Measurements from ENCODE around the gene EEF2K. TPM values are rescaled to one million over a fixed set of nuclear protein-coding genes. Genes with fewer than 3 reads are reported as not detected.

Gene EEF2K
- total RNA-seq, 1 experiment from 2014 or later = 31.8 TPM

DNA sequence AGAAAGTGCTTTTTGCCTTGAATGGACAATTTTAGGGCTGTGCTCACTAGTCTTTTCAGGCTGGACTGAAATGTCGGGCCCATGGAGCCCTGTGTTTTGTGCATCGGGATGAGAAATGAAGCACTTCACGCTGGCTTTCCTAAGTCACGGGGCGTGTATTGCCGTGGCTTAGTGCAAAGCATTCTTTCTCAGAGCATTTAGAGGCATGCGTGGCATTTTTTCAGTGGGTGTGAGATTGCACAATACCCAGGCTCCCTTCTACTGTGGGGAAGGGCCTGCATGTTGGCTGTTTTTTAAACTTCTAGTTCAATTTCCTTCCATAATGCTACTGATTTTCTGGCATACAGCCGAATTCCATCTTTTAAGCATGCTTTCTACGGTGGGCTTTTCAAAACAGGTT is 78.6 kb downstream of the EEF2K start:
- BruUV-seq (replicated peaks) = no TSS peak
- intact Hi-C loops (cut with micrococcal nuclease; ENCODE audit: unreplicated experiment) = no loop called here
- no peak overlapping the region for H3K4me3 Mint-ChIP-seq (ENCODE audit: low read depth, unreplicated experiment)
- H3K4me1 Mint-ChIP-seq (ENCODE audit: low read depth, unreplicated experiment) = no peaks in the 10 kb centered on the region
- no peaks in the 10 kb centered on the region for H3K9me3 Mint-ChIP-seq (ENCODE audit: low read depth, unreplicated experiment)
- CTCF ChIA-PET = no interaction called here
- no peaks in the 10 kb centered on the region for H3K27me3 Mint-ChIP-seq (ENCODE audit: unreplicated experiment)
- TF ChIP-seq, protein P1, sequence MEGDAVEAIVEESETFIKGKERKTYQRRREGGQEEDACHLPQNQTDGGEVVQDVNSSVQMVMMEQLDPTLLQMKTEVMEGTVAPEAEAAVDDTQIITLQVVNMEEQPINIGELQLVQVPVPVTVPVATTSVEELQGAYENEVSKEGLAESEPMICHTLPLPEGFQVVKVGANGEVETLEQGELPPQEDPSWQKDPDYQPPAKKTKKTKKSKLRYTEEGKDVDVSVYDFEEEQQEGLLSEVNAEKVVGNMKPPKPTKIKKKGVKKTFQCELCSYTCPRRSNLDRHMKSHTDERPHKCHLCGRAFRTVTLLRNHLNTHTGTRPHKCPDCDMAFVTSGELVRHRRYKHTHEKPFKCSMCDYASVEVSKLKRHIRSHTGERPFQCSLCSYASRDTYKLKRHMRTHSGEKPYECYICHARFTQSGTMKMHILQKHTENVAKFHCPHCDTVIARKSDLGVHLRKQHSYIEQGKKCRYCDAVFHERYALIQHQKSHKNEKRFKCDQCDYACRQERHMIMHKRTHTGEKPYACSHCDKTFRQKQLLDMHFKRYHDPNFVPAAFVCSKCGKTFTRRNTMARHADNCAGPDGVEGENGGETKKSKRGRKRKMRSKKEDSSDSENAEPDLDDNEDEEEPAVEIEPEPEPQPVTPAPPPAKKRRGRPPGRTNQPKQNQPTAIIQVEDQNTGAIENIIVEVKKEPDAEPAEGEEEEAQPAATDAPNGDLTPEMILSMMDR (IDR thresholded peaks at IDR 0.05; ENCODE audit: unreplicated experiment) = no peak
- peaks cover 37% of the 10 kb centered on the region for H3K36me3 Mint-ChIP-seq (ENCODE audit: insufficient read depth, unreplicated experiment)
- no peak overlapping the region for H3K27ac Mint-ChIP-seq (ENCODE audit: unreplicated experiment)
- DNase-seq = no peak

DNA sequence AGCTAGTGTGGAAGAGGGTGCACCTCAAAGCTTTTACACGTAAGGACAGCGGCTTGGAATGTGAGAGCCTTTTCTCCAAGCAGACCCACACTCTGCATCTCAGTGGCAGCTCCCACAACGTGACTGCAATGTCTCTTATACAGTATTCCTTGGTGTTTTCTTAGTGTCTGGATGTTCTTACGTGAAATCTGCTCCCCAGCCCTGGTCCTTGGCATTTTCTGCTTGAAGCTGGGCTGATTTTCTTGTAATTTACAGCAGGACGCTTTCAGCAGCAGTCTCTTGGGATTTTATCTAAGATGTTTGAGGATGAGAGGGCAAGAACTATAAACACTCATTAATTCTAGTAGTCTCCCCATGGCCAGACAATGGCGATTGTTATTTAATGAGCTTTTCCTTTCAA is 79.0 kb downstream of the EEF2K start:
- intact Hi-C loops (cut with micrococcal nuclease; ENCODE audit: unreplicated experiment) = no loop called here
- H3K4me1 Mint-ChIP-seq (ENCODE audit: low read depth, unreplicated experiment) = no peaks in the 10 kb centered on the region
- CTCF ChIA-PET = no interaction called here
- H3K36me3 Mint-ChIP-seq (ENCODE audit: insufficient read depth, unreplicated experiment) = peaks cover 34% of the 10 kb centered on the region
- H3K9me3 Mint-ChIP-seq (ENCODE audit: low read depth, unreplicated experiment) = no peaks in the 10 kb centered on the region
- H3K27me3 Mint-ChIP-seq (ENCODE audit: unreplicated experiment) = no peaks in the 10 kb centered on the region
- H3K27ac Mint-ChIP-seq (ENCODE audit: unreplicated experiment) = no peak overlapping the region
- H3K4me3 Mint-ChIP-seq (ENCODE audit: low read depth, unreplicated experiment) = no peak overlapping the region
- no TSS peak for BruUV-seq (replicated peaks)
- no peak for DNase-seq
- TF ChIP-seq, protein P1 (IDR thresholded peaks at IDR 0.05; ENCODE audit: unreplicated experiment) = no peak

DNA sequence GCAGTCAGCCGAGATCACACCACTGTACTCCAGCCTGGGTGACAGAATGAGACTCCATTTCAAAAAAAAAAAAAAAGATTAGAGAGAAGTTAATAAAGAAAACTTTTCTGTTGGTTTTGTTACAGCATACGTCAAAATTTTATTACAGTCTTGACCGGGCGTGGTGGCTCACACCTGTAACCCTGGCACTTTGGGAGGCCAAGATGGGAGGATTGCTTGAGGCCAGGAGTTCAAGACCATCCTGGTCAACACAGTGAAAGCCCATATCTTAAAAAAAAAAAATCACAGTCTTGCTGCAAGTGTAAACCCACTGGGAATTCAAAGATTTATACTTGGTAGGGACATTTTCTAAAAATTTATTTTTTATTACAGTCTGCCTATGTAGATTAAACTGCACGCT is 84.9 kb downstream of the EEF2K start:
- Mint-ChIP-seq H3K4me1 (ENCODE audit: low read depth, unreplicated experiment) (no peaks in the 10 kb centered on the region), H3K27me3 (ENCODE audit: unreplicated experiment) (no peaks in the 10 kb centered on the region), H3K4me3 (ENCODE audit: low read depth, unreplicated experiment) (no peak overlapping the region), H3K36me3 (ENCODE audit: insufficient read depth, unreplicated experiment) (peaks cover 13% of the 10 kb centered on the region), H3K9me3 (ENCODE audit: low read depth, unreplicated experiment) (no peaks in the 10 kb centered on the region), H3K27ac (ENCODE audit: unreplicated experiment) (no peak overlapping the region)
- TF ChIP-seq, protein P1 (IDR thresholded peaks at IDR 0.05; ENCODE audit: unreplicated experiment) = no peak
- intact Hi-C loops (cut with micrococcal nuclease; ENCODE audit: unreplicated experiment) = no loop called here
- no peak for DNase-seq
- CTCF ChIA-PET = no interaction called here
- no TSS peak for BruUV-seq (replicated peaks)

DNA sequence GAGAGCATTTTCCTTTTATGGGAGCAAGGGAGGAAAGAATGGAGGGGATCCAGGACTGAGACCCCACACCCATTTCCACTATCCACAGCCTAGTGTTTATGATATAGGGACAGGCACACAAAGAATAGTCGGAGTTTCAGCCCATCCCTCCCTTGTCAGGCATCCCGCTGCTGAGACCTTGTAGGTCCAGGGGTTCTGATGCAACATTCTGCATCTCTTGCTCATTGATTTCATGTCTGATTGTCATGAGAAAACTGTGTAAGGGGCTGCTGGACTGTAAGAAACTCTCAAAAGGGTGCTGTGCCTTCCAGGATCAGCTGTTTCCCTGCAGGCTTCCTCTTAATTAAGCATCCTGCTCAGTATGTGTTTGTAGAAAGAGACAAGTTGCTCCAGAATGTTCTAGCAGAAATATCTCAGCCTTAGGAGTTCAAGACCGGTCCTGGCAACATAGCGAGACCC is 85.8 kb downstream of the EEF2K start:
- no peaks in the 10 kb centered on the region for H3K4me1 Mint-ChIP-seq (ENCODE audit: low read depth, unreplicated experiment)
- no peak overlapping the region for H3K4me3 Mint-ChIP-seq (ENCODE audit: low read depth, unreplicated experiment)
- TF ChIP-seq, protein P1 (IDR thresholded peaks at IDR 0.05; ENCODE audit: unreplicated experiment) = no peak
- no peaks in the 10 kb centered on the region for H3K27me3 Mint-ChIP-seq (ENCODE audit: unreplicated experiment)
- H3K36me3 Mint-ChIP-seq (ENCODE audit: insufficient read depth, unreplicated experiment) = peaks cover 22% of the 10 kb centered on the region
- no peak overlapping the region for H3K27ac Mint-ChIP-seq (ENCODE audit: unreplicated experiment)
- no peak for DNase-seq
- no peaks in the 10 kb centered on the region for H3K9me3 Mint-ChIP-seq (ENCODE audit: low read depth, unreplicated experiment)
- CTCF ChIA-PET = no interaction called here
- intact Hi-C loops (cut with micrococcal nuclease; ENCODE audit: unreplicated experiment) = no loop called here
- no TSS peak for BruUV-seq (replicated peaks)
